ENCODE measurements around the gene PLEK. TPM values are rescaled to one million over a fixed set of nuclear protein-coding genes. Genes with fewer than 3 reads are reported as not detected.
"Not testable (repeated sequence)": the region's sequence is repeated elsewhere in the genome, so short reads cannot be mapped to it uniquely, and the experiment has no call there.

PLEK gene
- total RNA-seq, 1 donor from 2014 or later = 0.10 TPM

DNA sequence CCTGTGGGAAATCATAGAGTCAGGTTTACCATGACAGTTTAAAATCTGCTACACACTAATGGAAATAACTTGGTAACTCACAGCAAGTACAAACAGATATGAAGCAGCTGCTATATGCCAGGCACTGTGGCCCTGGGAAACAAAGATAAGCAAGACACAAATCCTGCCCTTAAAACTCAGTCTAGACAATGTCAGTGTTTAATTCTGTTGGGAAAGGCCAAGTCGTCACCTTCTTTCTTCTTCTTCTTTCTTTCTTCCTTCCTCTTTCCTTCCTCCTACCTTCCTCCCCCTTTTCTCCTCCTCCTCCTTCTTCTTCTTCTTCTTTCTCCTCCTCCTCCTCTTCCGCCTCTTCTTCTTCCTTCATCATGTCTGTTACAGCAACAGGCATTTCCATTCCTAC, 26.8 kb downstream of the PLEK start:
- H3K4me1 Mint-ChIP-seq (ENCODE audit: low read depth) = peaks cover 2% of the 10 kb centered on the region
- no peak overlapping the region for H3K27ac Mint-ChIP-seq
- TF ChIP-seq, protein P1, sequence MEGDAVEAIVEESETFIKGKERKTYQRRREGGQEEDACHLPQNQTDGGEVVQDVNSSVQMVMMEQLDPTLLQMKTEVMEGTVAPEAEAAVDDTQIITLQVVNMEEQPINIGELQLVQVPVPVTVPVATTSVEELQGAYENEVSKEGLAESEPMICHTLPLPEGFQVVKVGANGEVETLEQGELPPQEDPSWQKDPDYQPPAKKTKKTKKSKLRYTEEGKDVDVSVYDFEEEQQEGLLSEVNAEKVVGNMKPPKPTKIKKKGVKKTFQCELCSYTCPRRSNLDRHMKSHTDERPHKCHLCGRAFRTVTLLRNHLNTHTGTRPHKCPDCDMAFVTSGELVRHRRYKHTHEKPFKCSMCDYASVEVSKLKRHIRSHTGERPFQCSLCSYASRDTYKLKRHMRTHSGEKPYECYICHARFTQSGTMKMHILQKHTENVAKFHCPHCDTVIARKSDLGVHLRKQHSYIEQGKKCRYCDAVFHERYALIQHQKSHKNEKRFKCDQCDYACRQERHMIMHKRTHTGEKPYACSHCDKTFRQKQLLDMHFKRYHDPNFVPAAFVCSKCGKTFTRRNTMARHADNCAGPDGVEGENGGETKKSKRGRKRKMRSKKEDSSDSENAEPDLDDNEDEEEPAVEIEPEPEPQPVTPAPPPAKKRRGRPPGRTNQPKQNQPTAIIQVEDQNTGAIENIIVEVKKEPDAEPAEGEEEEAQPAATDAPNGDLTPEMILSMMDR (IDR thresholded peaks at IDR 0.05; ENCODE audit: unreplicated experiment) = no peak
- H3K27me3 Mint-ChIP-seq = peaks cover 29% of the 10 kb centered on the region
- no peak overlapping the region for H3K4me3 Mint-ChIP-seq (ENCODE audit: low read depth)
- H3K36me3 Mint-ChIP-seq (ENCODE audit: insufficient read depth) = no peaks in the 10 kb centered on the region
- no peak for DNase-seq (ENCODE audit: low spot score, unreplicated experiment)
- H3K9me3 Mint-ChIP-seq (ENCODE audit: low read depth) = no peaks in the 10 kb centered on the region

DNA sequence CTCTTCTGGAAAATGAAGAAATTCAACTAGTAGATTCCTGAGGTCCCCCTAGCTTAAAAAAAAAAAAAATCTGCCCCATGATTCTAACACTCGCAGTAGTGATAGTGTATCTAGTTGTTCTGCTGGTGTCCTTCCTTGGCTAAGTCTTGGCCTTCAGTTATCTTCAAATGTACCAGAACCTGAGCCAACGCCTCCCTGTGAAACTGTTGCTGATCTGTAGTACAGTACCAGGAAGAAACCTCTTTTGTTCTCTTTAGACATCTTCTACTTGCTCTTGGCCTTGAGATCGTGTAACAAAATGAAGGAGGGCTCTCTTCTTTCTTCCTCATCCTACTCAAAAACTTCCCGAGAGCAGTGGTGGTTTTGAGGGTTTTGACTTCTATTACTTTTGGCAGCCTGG, 31.0 kb downstream of the PLEK start:
- Mint-ChIP-seq H3K36me3 (ENCODE audit: insufficient read depth) (no peaks in the 10 kb centered on the region), H3K27me3 (peaks cover 27% of the 10 kb centered on the region), H3K9me3 (ENCODE audit: low read depth) (peaks cover 12% of the 10 kb centered on the region), H3K4me1 (ENCODE audit: low read depth) (no peaks in the 10 kb centered on the region), H3K27ac (no peak overlapping the region), H3K4me3 (ENCODE audit: low read depth) (no peak overlapping the region)
- no peak for DNase-seq (ENCODE audit: low spot score, unreplicated experiment)
- TF ChIP-seq, protein P1 (IDR thresholded peaks at IDR 0.05; ENCODE audit: unreplicated experiment) = no peak

DNA sequence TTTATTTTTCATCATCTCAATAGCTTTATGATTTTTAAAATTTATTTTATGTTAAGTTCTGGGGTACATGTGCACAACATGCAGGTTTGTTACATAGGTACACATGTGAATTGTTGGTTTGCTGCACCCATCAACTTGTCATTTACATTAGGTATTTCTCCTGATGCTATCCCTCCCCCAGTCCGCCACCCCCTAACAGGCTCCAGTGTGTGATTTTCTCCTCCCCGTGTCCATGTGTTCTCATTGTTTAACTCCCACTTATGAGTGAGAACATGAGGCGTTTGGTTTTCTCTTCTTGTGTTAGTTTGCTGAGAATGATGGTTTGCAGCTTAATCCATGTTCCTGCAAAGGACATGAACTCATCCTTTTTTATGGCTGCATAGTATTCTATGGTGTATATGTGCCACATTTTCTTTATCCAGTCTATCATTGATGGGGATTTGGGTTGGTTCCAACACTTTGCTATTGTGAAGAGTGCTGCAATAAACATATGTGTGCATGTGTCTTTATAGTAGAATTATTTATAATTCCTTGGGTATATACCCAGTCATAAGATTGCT, 32.7 kb downstream of the PLEK start:
- not testable (repeated sequence) for DNase-seq (ENCODE audit: low spot score, unreplicated experiment); H3K4me3 Mint-ChIP-seq (ENCODE audit: low read depth); H3K4me1 Mint-ChIP-seq (ENCODE audit: low read depth); H3K27ac Mint-ChIP-seq; H3K36me3 Mint-ChIP-seq (ENCODE audit: insufficient read depth)
- Mint-ChIP-seq H3K9me3 (ENCODE audit: low read depth) (peaks cover 16% of the 10 kb centered on the region), H3K27me3 (peaks cover 21% of the 10 kb centered on the region)

DNA sequence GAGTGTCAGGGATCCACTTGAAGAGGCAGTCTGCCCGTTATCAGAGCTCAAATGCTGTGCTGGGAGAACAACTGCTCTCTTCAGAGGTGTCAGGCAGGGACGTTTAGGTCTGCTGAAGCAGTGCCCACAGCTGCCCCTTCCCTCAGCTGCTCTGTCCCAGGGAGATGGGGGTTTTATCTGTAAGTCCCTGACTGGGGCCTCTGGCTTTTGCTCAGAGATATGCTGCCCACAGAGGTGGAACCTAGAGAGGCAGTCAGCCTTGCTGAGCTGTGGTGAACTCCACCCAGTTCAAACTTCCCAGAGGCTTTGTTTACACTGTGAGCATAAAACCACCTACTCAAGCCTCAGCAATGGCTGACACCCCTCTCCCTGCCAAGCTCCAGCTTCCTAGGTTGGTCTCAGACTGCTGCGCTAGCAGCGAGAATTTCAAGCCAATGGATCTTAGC, 38.1 kb downstream of the PLEK start:
- H3K9me3 Mint-ChIP-seq (ENCODE audit: low read depth) = peaks cover 18% of the 10 kb centered on the region
- peaks cover 31% of the 10 kb centered on the region for H3K27me3 Mint-ChIP-seq
- peaks cover 15% of the 10 kb centered on the region for H3K4me1 Mint-ChIP-seq (ENCODE audit: low read depth)

DNA sequence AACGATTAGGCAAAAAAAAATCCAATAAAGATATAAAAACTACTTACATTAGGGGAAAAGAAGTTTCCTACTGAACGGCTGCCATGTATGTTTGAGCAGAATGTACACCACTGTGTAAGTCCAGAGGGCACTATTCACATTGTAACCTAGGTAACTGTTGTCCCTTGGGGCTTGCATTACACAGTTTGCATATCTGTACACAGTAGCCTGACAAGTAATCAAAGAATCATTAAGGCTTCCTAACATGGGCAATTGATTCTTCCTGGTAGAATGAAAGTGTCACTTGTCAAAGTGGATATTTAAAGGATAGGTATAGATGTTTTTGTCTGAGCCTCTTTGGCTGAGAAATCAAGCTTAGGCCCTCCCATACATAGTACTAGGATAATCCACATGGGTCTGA, 39.1 kb downstream of the PLEK start:
- peaks cover 15% of the 10 kb centered on the region for H3K4me1 Mint-ChIP-seq (ENCODE audit: low read depth)
- DNase-seq (ENCODE audit: low spot score, unreplicated experiment) = no peak
- no peak overlapping the region for H3K4me3 Mint-ChIP-seq (ENCODE audit: low read depth)
- no peak overlapping the region for H3K27ac Mint-ChIP-seq
- TF ChIP-seq, protein P1 (IDR thresholded peaks at IDR 0.05; ENCODE audit: unreplicated experiment) = no peak
- peaks cover 19% of the 10 kb centered on the region for H3K9me3 Mint-ChIP-seq (ENCODE audit: low read depth)
- H3K36me3 Mint-ChIP-seq (ENCODE audit: insufficient read depth) = no peaks in the 10 kb centered on the region
- peaks cover 33% of the 10 kb centered on the region for H3K27me3 Mint-ChIP-seq

More for the DNA sequence above, 38.1 kb downstream of the PLEK start:
- DNase-seq (ENCODE audit: low spot score, unreplicated experiment) = no peak
- Mint-ChIP-seq H3K4me3 (ENCODE audit: low read depth) (no peak overlapping the region), H3K27ac (no peak overlapping the region), H3K36me3 (ENCODE audit: insufficient read depth) (no peaks in the 10 kb centered on the region)
- TF ChIP-seq, protein P1 (IDR thresholded peaks at IDR 0.05; ENCODE audit: unreplicated experiment) = no peak

All from progenitor cell of endocrine pancreas (in vitro differentiated cells).